Ascending aorta (tissue), 2 donors: ENCODE results near the gene APIP. TPM values are rescaled to one million over a fixed set of nuclear protein-coding genes. Genes with fewer than 3 reads are reported as not detected.

ENCODE experiments used
- DNase-seq, 2 donors: peaks; one replicate each; pipeline ENCODE4 v3.0.0-alpha.2; 2019; ENCODE audit warnings: low spot score in 2 of 2
- H3K27ac ChIP-seq, 2 donors: fragments of 200-600 bp; sonication (generic); one replicate each; pipeline ENCODE4 v1.5.1; 2016 to 2017; ENCODE audit warnings: mild to moderate bottlenecking in 1 of 2
- H3K27me3 ChIP-seq: fragments of 200-600 bp; sonication (generic); one replicate; pipeline ENCODE4 v1.5.1; 2017
- H3K36me3 ChIP-seq, 2 donors: fragments of 200-600 bp; sonication (generic); one replicate each; pipeline ENCODE4 v1.5.1; 2016
- H3K4me1 ChIP-seq, 2 donors: fragments of 200-600 bp; sonication (generic); one replicate each; pipeline ENCODE4 v1.5.1; 2016 to 2017; ENCODE audit warnings: mild to moderate bottlenecking in 1 of 2
- H3K4me3 ChIP-seq, 2 donors: fragments of 200-600 bp; sonication (generic); one replicate each; pipeline ENCODE4 v1.5.1; 2016 to 2017; ENCODE audit warnings: mild to moderate bottlenecking in 1 of 2
- H3K9me3 ChIP-seq, 2 donors: fragments of 200-600 bp; sonication (generic); one replicate each; pipeline ENCODE4 v1.5.1; 2016
- CTCF ChIP-seq, 3 experiments: fragments of 200-600 bp in 2 of 3; fragments of 450-650 bp in 1 of 3; sonication (generic) in 2 of 3; IDR thresholded peaks; one replicate each; pipeline ENCODE4 v1.5.1; 2016 to 2019; ENCODE audit warnings: antibody characterized with exemption in 3 of 3, mild to moderate bottlenecking in 1 of 3, moderate library complexity in 1 of 3
- intact Hi-C: fragments of 100-400 bp; cut with DNase I; formaldehyde crosslinking; loops from one replicate; pipeline ENCODE4 v1.15.1; 2023
- total RNA-seq: library from RNA; depleted of rRNA; stranded (reverse); fragments of >200 nt; gene quantifications from one replicate; pipeline ENCODE4 v1.1.0, GENCODE V29; 2016

The APIP gene
- 3.6 TPM for total RNA-seq

DNA sequence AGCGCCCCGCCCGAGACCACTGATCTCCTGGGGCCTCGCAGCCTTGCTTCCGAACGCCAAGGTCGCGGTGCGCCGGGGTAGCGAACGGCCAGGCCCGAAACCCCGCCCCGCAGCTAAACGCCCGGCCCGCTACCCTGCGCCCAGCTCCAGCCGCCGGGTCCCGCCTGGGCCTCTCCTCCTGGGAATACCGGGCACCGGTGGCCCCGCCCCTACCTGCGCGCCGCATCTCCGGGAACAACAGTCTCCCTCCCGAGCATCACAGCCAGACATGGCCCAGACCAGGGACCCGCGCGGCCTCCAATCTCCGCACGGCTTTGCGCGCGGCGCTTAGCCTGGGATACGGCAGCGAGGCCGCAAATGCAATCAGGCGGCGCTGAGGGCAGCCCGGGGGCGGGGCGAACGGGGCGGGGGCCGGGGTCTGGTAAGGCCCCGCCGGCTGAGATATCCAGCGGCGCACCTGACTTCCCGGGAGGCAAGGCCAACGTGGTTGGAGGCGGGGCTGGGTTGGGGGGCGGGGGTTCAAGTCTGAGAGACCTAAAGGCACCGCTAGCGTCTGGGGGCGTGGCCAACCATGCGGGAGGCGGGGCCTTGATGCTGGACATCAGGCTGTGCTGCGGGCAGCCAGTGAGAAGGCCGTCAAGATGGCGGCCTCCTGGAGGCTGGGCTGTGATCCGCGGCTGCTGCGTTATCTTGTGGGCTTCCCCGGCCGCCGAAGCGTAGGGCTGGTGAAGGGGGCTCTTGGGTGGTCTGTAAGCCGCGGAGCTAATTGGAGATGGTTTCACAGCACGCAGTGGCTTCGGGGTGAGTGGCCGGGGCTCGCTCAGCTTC lies at the start of gene APIP, which contains the start of gene PDHX:
Gene APIP (minus strand): TSS at position 365 of the 828 bp plus-strand sequence. CDS start 95 bp downstream, at position 270.
Gene PDHX (plus strand): TSS at position 604 of the 828 bp plus-strand sequence. CDS start 38 bp downstream, at position 642.
- intact Hi-C loops: loop anchor here (2.0 to 10.0 kb wide), 9 partner anchors 166 to 1661 kb away; partner anchors contain the start of genes CAT, COMMD9, HIPK3 and NAT10
- peak; percentile 97 to 99 for DNase-seq
- H3K4me3 ChIP-seq: peak within 1 kb of the TSS; percentile 78 to 97
- H3K27ac ChIP-seq: peak within 1 kb of the TSS; percentile 92 to 97
- no peak for TF ChIP-seq CTCF (IDR thresholded peaks at IDR 0.05)
- H3K36me3 ChIP-seq: no peaks in the 10 kb centered on the region
- no peaks in the 10 kb centered on the region for H3K9me3 ChIP-seq
- H3K27me3 ChIP-seq: no peaks in the 10 kb centered on the region
- peaks cover 4 to 14% of the 10 kb centered on the region in 2 donors for H3K4me1 ChIP-seq

- intact Hi-C loops: no loop called here
These were observed 48.6 kb upstream of the APIP start for GRCh38 chr11:34964610-34965331.

DNA sequence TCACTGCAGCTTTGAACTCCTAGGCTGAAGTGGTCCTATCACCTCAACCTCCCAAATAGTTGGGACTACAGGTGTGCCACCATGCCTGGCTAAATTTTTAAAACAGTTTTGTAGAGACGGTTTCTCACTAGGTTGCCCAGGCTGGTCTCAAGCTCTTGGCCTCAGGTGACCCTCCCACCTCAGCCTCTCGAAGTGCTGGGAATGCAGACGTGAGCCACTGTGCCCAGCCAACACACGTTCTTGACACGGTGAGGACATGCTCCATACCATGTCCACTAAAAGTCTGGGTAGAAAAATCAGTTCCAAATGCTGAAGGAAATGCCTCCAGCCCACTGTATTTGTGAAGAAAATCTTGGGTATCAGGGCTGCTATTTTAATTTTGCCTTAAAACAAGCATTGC lies 47.2 kb upstream of the APIP start:
- Histone ChIP-seq H3K27ac (no peak overlapping the region), H3K27me3 (no peaks in the 10 kb centered on the region), H3K9me3 (no peaks in the 10 kb centered on the region), H3K4me1 (no peaks in the 10 kb centered on the region), H3K36me3 (peaks cover 6 to 14% of the 10 kb centered on the region in 2 donors), H3K4me3 (no peak overlapping the region)
- no peak for DNase-seq
- intact Hi-C loops: no loop called here
- no peak for TF ChIP-seq CTCF (IDR thresholded peaks at IDR 0.05)

More at GRCh38 chr11:34964610-34965331, 48.6 kb upstream of the APIP start:
- Histone ChIP-seq H3K4me1 (no peaks in the 10 kb centered on the region), H3K27ac (no peak overlapping the region), H3K9me3 (no peaks in the 10 kb centered on the region), H3K27me3 (no peaks in the 10 kb centered on the region), H3K4me3 (no peak overlapping the region), H3K36me3 (peaks cover 6 to 24% of the 10 kb centered on the region in 2 donors)
- DNase-seq: no peak
- TF ChIP-seq CTCF (IDR thresholded peaks at IDR 0.05): no peak

DNA sequence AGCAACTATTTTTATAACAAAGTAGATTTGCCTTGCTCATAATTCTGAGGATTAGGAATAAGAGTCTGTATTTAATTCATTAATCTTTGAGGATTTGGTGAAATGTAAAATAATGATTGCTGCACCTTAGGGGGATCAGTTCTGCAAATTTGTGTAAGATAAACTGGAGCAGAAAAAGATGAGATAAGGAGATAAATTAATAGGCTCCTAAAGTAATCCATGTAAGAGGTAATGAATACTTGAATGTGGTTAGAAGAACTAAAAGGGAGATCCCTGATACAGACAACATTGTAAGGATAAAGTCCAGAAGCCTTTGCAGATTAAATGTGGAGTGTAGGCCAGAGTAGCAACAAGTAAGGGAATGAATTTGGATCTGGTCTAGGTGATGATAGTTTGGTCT lies 45.9 kb upstream of the APIP start:
- no peaks in the 10 kb centered on the region for H3K9me3 ChIP-seq
- no peak for TF ChIP-seq CTCF (IDR thresholded peaks at IDR 0.05)
- no peak for DNase-seq
- H3K4me3 ChIP-seq: no peak overlapping the region
- H3K36me3 ChIP-seq: peaks cover 5 to 6% of the 10 kb centered on the region in 2 donors
- H3K4me1 ChIP-seq: no peaks in the 10 kb centered on the region
- intact Hi-C loops: no loop called here
- no peaks in the 10 kb centered on the region for H3K27me3 ChIP-seq
- no peak overlapping the region for H3K27ac ChIP-seq

DNA sequence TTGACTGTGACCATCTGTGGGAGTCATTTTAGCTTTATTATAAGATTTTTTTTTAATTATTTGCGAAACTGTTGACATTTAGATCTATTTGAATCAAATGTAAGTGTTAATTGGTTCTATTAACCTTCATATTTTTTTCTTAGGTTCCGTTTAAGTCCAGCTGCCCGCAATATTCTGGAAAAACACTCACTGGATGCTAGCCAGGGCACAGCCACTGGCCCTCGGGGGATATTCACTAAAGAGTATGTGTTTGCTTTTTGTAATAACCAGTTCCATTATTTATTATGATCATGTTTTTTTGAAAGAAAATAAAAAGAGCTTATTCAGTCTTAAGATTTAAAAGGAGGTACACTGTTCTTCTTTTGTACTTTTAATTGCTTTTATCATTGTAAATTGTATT lies 44.1 kb upstream of the APIP start:
- Histone ChIP-seq H3K27me3 (no peaks in the 10 kb centered on the region), H3K36me3 (no peaks in the 10 kb centered on the region), H3K27ac (no peak overlapping the region), H3K9me3 (no peaks in the 10 kb centered on the region), H3K4me3 (no peak overlapping the region), H3K4me1 (no peaks in the 10 kb centered on the region)
- intact Hi-C loops: no loop called here
- no peak for TF ChIP-seq CTCF (IDR thresholded peaks at IDR 0.05)
- DNase-seq: no peak
